Measurements from ENCODE around the gene AFAP1L1.

The AFAP1L1 gene

GRCh38 chr5:149254506-149254905 is 17.2 kb upstream of the AFAP1L1 start:
- Histone ChIP-seq H2AFZ (ENCODE audit: low read length) (no peak overlapping the region), H3K4me1 (ENCODE audit: low read length) (no peaks in the 10 kb centered on the region), H3K79me2 (ENCODE audit: low read length) (no peaks in the 10 kb centered on the region), H3K4me2 (ENCODE audit: low read depth, low read length) (no peak overlapping the region), H3K9ac (ENCODE audit: low read length) (no peak overlapping the region), H3K27me3 (replicated peaks; ENCODE audit: insufficient read depth, low read length) (no peaks in the 10 kb centered on the region), H3K4me3 (ENCODE audit: low read length) (no peak overlapping the region), H3K9me2 (replicated peaks; ENCODE audit: insufficient read depth, low read length) (no peaks in the 10 kb centered on the region), H3K27ac (ENCODE audit: low read length) (no peak overlapping the region), H3F3A (ENCODE audit: insufficient read depth, low read length) (no peaks in the 10 kb centered on the region), H3K36me3 (replicated peaks; ENCODE audit: insufficient read depth, low read length) (no peaks in the 10 kb centered on the region), H4K20me1 (ENCODE audit: insufficient read depth, low read length) (no peaks in the 10 kb centered on the region), H3K9me3 (replicated peaks; ENCODE audit: insufficient read depth, low read length) (no peaks in the 10 kb centered on the region)
- TF ChIP-seq EZH2phosphoT487 (IDR thresholded peaks at IDR 0.05; ENCODE audit: low read length): no peak
- no peak for TF ChIP-seq EZH2 (optimal IDR thresholded peaks at IDR 0.05; ENCODE audit: low read depth, low read length)
- TF ChIP-seq, protein P1, sequence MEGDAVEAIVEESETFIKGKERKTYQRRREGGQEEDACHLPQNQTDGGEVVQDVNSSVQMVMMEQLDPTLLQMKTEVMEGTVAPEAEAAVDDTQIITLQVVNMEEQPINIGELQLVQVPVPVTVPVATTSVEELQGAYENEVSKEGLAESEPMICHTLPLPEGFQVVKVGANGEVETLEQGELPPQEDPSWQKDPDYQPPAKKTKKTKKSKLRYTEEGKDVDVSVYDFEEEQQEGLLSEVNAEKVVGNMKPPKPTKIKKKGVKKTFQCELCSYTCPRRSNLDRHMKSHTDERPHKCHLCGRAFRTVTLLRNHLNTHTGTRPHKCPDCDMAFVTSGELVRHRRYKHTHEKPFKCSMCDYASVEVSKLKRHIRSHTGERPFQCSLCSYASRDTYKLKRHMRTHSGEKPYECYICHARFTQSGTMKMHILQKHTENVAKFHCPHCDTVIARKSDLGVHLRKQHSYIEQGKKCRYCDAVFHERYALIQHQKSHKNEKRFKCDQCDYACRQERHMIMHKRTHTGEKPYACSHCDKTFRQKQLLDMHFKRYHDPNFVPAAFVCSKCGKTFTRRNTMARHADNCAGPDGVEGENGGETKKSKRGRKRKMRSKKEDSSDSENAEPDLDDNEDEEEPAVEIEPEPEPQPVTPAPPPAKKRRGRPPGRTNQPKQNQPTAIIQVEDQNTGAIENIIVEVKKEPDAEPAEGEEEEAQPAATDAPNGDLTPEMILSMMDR (IDR thresholded peaks at IDR 0.05; ENCODE audit: low read length): no peak
- no peak for DNase-seq

- H3K79me2 ChIP-seq (ENCODE audit: low read length): no peaks in the 10 kb centered on the region
- no peak overlapping the region for H2AFZ ChIP-seq (ENCODE audit: low read length)
- H3K27me3 ChIP-seq (replicated peaks; ENCODE audit: insufficient read depth, low read length): no peaks in the 10 kb centered on the region
- no peaks in the 10 kb centered on the region for H4K20me1 ChIP-seq (ENCODE audit: insufficient read depth, low read length)
- H3K4me1 ChIP-seq (ENCODE audit: low read length): no peaks in the 10 kb centered on the region
- TF ChIP-seq EZH2 (optimal IDR thresholded peaks at IDR 0.05; ENCODE audit: low read depth, low read length): no peak
- no peaks in the 10 kb centered on the region for H3K9me3 ChIP-seq (replicated peaks; ENCODE audit: insufficient read depth, low read length)
- H3K9ac ChIP-seq (ENCODE audit: low read length): no peak overlapping the region
- H3F3A ChIP-seq (ENCODE audit: insufficient read depth, low read length): no peaks in the 10 kb centered on the region
- H3K27ac ChIP-seq (ENCODE audit: low read length): no peak overlapping the region
- H3K9me2 ChIP-seq (replicated peaks; ENCODE audit: insufficient read depth, low read length): no peaks in the 10 kb centered on the region
- H3K4me2 ChIP-seq (ENCODE audit: low read depth, low read length): no peak overlapping the region
- no peak overlapping the region for H3K4me3 ChIP-seq (ENCODE audit: low read length)
- no peak for DNase-seq
- H3K36me3 ChIP-seq (replicated peaks; ENCODE audit: insufficient read depth, low read length): no peaks in the 10 kb centered on the region
Measured at GRCh38 chr5:149256451-149256850, 15.2 kb upstream of the AFAP1L1 start.

DNA sequence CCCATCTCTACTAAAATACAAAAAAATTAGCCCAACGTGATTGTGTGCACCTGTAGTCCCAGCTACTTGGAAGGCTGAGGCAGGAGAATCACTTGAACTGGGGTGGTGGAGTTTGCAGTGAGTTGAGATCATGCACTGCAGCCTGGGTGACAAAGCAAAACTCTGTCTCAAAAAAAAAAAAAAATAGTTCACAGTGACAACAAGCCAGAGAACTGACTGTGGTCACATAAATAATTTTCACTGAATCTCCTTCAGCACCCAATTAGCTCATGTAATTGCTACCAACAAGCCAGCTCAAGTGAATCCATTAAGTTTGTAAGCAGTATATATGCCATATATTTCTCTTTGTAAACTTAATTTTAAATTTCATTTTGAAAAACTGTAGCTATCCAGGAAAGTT is 14.5 kb upstream of the AFAP1L1 start:
- Histone ChIP-seq H3K27ac (ENCODE audit: low read length) (no peak overlapping the region), H3F3A (ENCODE audit: insufficient read depth, low read length) (no peaks in the 10 kb centered on the region), H3K4me2 (ENCODE audit: low read depth, low read length) (no peak overlapping the region), H3K9me2 (replicated peaks; ENCODE audit: insufficient read depth, low read length) (no peaks in the 10 kb centered on the region), H3K9ac (ENCODE audit: low read length) (no peak overlapping the region), H3K4me1 (ENCODE audit: low read length) (no peaks in the 10 kb centered on the region), H3K9me3 (replicated peaks; ENCODE audit: insufficient read depth, low read length) (no peaks in the 10 kb centered on the region), H4K20me1 (ENCODE audit: insufficient read depth, low read length) (no peaks in the 10 kb centered on the region), H3K36me3 (replicated peaks; ENCODE audit: insufficient read depth, low read length) (no peaks in the 10 kb centered on the region), H2AFZ (ENCODE audit: low read length) (no peak overlapping the region), H3K27me3 (replicated peaks; ENCODE audit: insufficient read depth, low read length) (no peaks in the 10 kb centered on the region), H3K4me3 (ENCODE audit: low read length) (no peak overlapping the region), H3K79me2 (ENCODE audit: low read length) (no peaks in the 10 kb centered on the region)
- TF ChIP-seq EZH2phosphoT487 (IDR thresholded peaks at IDR 0.05; ENCODE audit: low read length): no peak
- TF ChIP-seq EZH2 (optimal IDR thresholded peaks at IDR 0.05; ENCODE audit: low read depth, low read length): no peak
- TF ChIP-seq, protein P1 (IDR thresholded peaks at IDR 0.05; ENCODE audit: low read length): no peak
- no peak for DNase-seq

GRCh38 chr5:149257889-149258705 is 13.6 kb upstream of the AFAP1L1 start:
- no peaks in the 10 kb centered on the region for H3K4me1 ChIP-seq (ENCODE audit: low read length)
- H3K9me3 ChIP-seq (replicated peaks; ENCODE audit: insufficient read depth, low read length): no peaks in the 10 kb centered on the region
- no peaks in the 10 kb centered on the region for H3K9me2 ChIP-seq (replicated peaks; ENCODE audit: insufficient read depth, low read length)
- no peaks in the 10 kb centered on the region for H4K20me1 ChIP-seq (ENCODE audit: insufficient read depth, low read length)
- H3F3A ChIP-seq (ENCODE audit: insufficient read depth, low read length): no peaks in the 10 kb centered on the region
- no peaks in the 10 kb centered on the region for H3K79me2 ChIP-seq (ENCODE audit: low read length)
- no peaks in the 10 kb centered on the region for H3K36me3 ChIP-seq (replicated peaks; ENCODE audit: insufficient read depth, low read length)
- TF ChIP-seq, protein P1 (IDR thresholded peaks at IDR 0.05; ENCODE audit: low read length): no peak
- TF ChIP-seq EZH2phosphoT487 (IDR thresholded peaks at IDR 0.05; ENCODE audit: low read length): no peak
- no peak for TF ChIP-seq EZH2 (optimal IDR thresholded peaks at IDR 0.05; ENCODE audit: low read depth, low read length)
- H3K4me3 ChIP-seq (ENCODE audit: low read length): no peak overlapping the region
- H3K9ac ChIP-seq (ENCODE audit: low read length): no peak overlapping the region
- DNase-seq: no peak
- no peak overlapping the region for H3K27ac ChIP-seq (ENCODE audit: low read length)
- H3K4me2 ChIP-seq (ENCODE audit: low read depth, low read length): no peak overlapping the region
- no peaks in the 10 kb centered on the region for H3K27me3 ChIP-seq (replicated peaks; ENCODE audit: insufficient read depth, low read length)
- no peak overlapping the region for H2AFZ ChIP-seq (ENCODE audit: low read length)
